MCF 10A (cell line): ENCODE results near the gene SLC27A2. TPM values are rescaled to one million over a fixed set of nuclear protein-coding genes. Genes with fewer than 3 reads are reported as not detected.
"Not testable (repeated sequence)": the region's sequence is repeated elsewhere in the genome, so short reads cannot be mapped to it uniquely, and the experiment has no call there.

Experiments
- BruUV-seq: library from RNA; stranded (reverse); fragments of 400-500 nt; replicated peaks from 2 replicates; lab custom pipeline; 2021; lab: Mats Ljungman, UMichigan
- CTCF ChIA-PET: fragments of 300-600 bp; sonication (Branson Sonifier 250); formaldehyde crosslinking; extraction: SDS; loops from one replicate; lab custom pipeline; 2021; ENCODE audit warnings: antibody characterized with exemption, inconsistent platforms; lab: Yijun Ruan, JAX
- POLR2A ChIA-PET: fragments of 300-600, 350-650 bp; sonication (Branson Sonifier 250); formaldehyde crosslinking; extraction: SDS; loops from one replicate; lab custom pipeline; 2020; ENCODE audit warnings: antibody characterized with exemption, inconsistent platforms; lab: Yijun Ruan, JAX
- DNase-seq: peaks from one replicate; pipeline ENCODE4 v3.0.0-alpha.2; 2018; ENCODE audit not compliant: unreplicated experiment
- H3K27ac Mint-ChIP-seq: one replicate; pipeline ENCODE4 v1.8.0; 2022; ENCODE audit warnings: mild to moderate bottlenecking, low read depth, mixed read lengths; ENCODE audit not compliant: unreplicated experiment
- H3K27me3 Mint-ChIP-seq: one replicate; pipeline ENCODE4 v1.8.0; 2022; ENCODE audit warnings: mixed read lengths; ENCODE audit not compliant: insufficient read depth, unreplicated experiment
- H3K36me3 Mint-ChIP-seq: one replicate; pipeline ENCODE4 v1.8.0; 2022; ENCODE audit warnings: mild to moderate bottlenecking, moderate library complexity, mixed read lengths; ENCODE audit not compliant: insufficient read depth, unreplicated experiment
- H3K4me1 Mint-ChIP-seq: one replicate; pipeline ENCODE4 v1.8.0; 2022; ENCODE audit warnings: mixed read lengths; ENCODE audit not compliant: insufficient read depth, unreplicated experiment
- H3K4me3 Mint-ChIP-seq: one replicate; pipeline ENCODE4 v1.8.0; 2022; ENCODE audit warnings: mild to moderate bottlenecking, moderate library complexity, mixed read lengths; ENCODE audit not compliant: unreplicated experiment
- H3K9me3 Mint-ChIP-seq: one replicate; pipeline ENCODE4 v1.8.0; 2022; ENCODE audit warnings: mixed read lengths; ENCODE audit not compliant: unreplicated experiment
- CTCF ChIP-seq: fragments of 200-600 bp; IDR thresholded peaks from one replicate; pipeline ENCODE4 v1.8.0; 2022; ENCODE audit warnings: antibody characterized with exemption, mild to moderate bottlenecking; ENCODE audit not compliant: unreplicated experiment
- intact Hi-C: fragments of 100-400 bp; cut with micrococcal nuclease; formaldehyde crosslinking; loops from 2 replicates; pipeline ENCODE4 v1.14.1; 2022
- total RNA-seq: library from RNA; stranded (reverse); gene quantifications from 2 replicates; pipeline ENCODE4 v1.2.3, GENCODE V29; 2022

SLC27A2 gene
- total RNA-seq, 1 experiment from 2014 or later: 0.84 TPM

- DNase-seq: no peak
- POLR2A ChIA-PET: interaction anchor here (0.9 to 2.5 kb wide), 2 partner anchors 165 kb away, joined by 4 to 14 read pairs; no protein-coding TSS in a partner anchor
- TF ChIP-seq CTCF: no peak
- intact Hi-C loops: no loop called here
- no peaks in the 10 kb centered on the region for H3K9me3 Mint-ChIP-seq
- H3K4me1 Mint-ChIP-seq: peaks cover 4% of the 10 kb centered on the region
- no peaks in the 10 kb centered on the region for H3K27me3 Mint-ChIP-seq
- H3K36me3 Mint-ChIP-seq: no peaks in the 10 kb centered on the region
- CTCF ChIA-PET: interaction anchor here (0.6 to 7.4 kb wide), 5 partner anchors 23 to 1288 kb away, joined by 3 to 136 read pairs (median 4); no protein-coding TSS in a partner anchor
- no peak overlapping the region for H3K4me3 Mint-ChIP-seq
- no peak overlapping the region for H3K27ac Mint-ChIP-seq
- no TSS peak for BruUV-seq
Observed at GRCh38 chr15:50150349-50150748, 31.6 kb upstream of the SLC27A2 start.

GRCh38 chr15:50150851-50151250 lies 31.1 kb upstream of the SLC27A2 start:
- POLR2A ChIA-PET: interaction anchor here (0.8 to 0.9 kb wide), 2 partner anchors 157 to 165 kb away, joined by 4 read pairs; no protein-coding TSS in a partner anchor

GRCh38 chr15:50151476-50151875 lies 30.5 kb upstream of the SLC27A2 start:
- no TSS peak for BruUV-seq
- intact Hi-C loops: no loop called here
- H3K9me3 Mint-ChIP-seq: no peaks in the 10 kb centered on the region
- no peak overlapping the region for H3K4me3 Mint-ChIP-seq
- POLR2A ChIA-PET: interaction anchor here (0.8 kb wide), 1 partner anchor 157 kb away, joined by 4 read pairs; no protein-coding TSS in a partner anchor
- DNase-seq: no peak
- H3K36me3 Mint-ChIP-seq: no peaks in the 10 kb centered on the region
- H3K27me3 Mint-ChIP-seq: no peaks in the 10 kb centered on the region
- H3K27ac Mint-ChIP-seq: no peak overlapping the region
- CTCF ChIA-PET: interaction anchor here (0.6 to 7.4 kb wide), 6 partner anchors 86 to 948 kb away, joined by 3 to 136 read pairs (median 3); no protein-coding TSS in a partner anchor
- H3K4me1 Mint-ChIP-seq: no peaks in the 10 kb centered on the region
- TF ChIP-seq CTCF: no peak

More at GRCh38 chr15:50150851-50151250, 31.1 kb upstream of the SLC27A2 start:
- no TSS peak for BruUV-seq
- no peak for TF ChIP-seq CTCF
- Mint-ChIP-seq H3K4me1 (no peaks in the 10 kb centered on the region), H3K9me3 (no peaks in the 10 kb centered on the region), H3K27me3 (no peaks in the 10 kb centered on the region), H3K27ac (no peak overlapping the region), H3K4me3 (no peak overlapping the region), H3K36me3 (no peaks in the 10 kb centered on the region)
- intact Hi-C loops: no loop called here
- no peak for DNase-seq
- CTCF ChIA-PET: interaction anchor here (0.6 to 7.4 kb wide), 7 partner anchors 36 to 167 kb away, joined by 3 to 136 read pairs (median 3); no protein-coding TSS in a partner anchor

- BruUV-seq, H3K9me3 Mint-ChIP-seq, H3K4me1 Mint-ChIP-seq, H3K4me3 Mint-ChIP-seq, H3K36me3 Mint-ChIP-seq, intact Hi-C loops, CTCF ChIA-PET, POLR2A ChIA-PET, H3K27ac Mint-ChIP-seq, DNase-seq, H3K27me3 Mint-ChIP-seq: not testable (repeated sequence)
Observed at GRCh38 chr15:50158236-50158635, 23.8 kb upstream of the SLC27A2 start.
